ENCODE results near the gene PEX16. TPM values are rescaled to one million over a fixed set of nuclear protein-coding genes. Genes with fewer than 3 reads are reported as not detected.

The PEX16 gene
- total and polyA plus RNA-seq, 2 of the 13 experiments (the other 11 are each of a cell fraction or from before 2014, with no cell fraction given), result 12.5 to 21.8 TPM

- no peak overlapping the region for H3K27ac ChIP-seq (ENCODE audit: extremely low read length, insufficient read depth, low read length)
- no peak overlapping the region for H3K9ac ChIP-seq (ENCODE audit: insufficient read depth, low read depth, low read length)
- H2AFZ ChIP-seq (ENCODE audit: low read length), result no peak overlapping the region
- ChIA-PET CTCF (ENCODE audit: low intra/inter-chr PET ratio, low total read pairs) (no interaction called here), POLR2A (no interaction called here)
- H3K36me3 ChIP-seq (replicated peaks in 1 of 2; ENCODE audit: control insufficient read depth in 1 of 2, insufficient read depth in 2 of 2, low read length in 2 of 2), result no peaks in the 10 kb centered on the region; a peak in 1 of 5 replicates
- 94% methylated on average over 6 of the region's 6 CpGs for whole genome bisulfite sequencing (ENCODE audit: low lambda C conversion rate)
- peaks cover 34% of the 10 kb centered on the region for H3K4me1 ChIP-seq (ENCODE audit: insufficient read depth, low read length)
- intact Hi-C loops (cut with micrococcal nuclease; ENCODE audit: unreplicated experiment) (loop anchor here (5.0 kb wide), 1 partner anchor 78 kb away; the partner anchor contains the start of gene CRY2), in situ Hi-C loops (cut with HindIII; ENCODE audit: extremely low pct_ligation_motif_present, low pct_unique_long_range_greater_than_20kb) (no loop called here)
- H3K4me2 ChIP-seq (ENCODE audit: low read depth, low read length), result no peak overlapping the region
- no peaks in the 10 kb centered on the region for H3K79me2 ChIP-seq (ENCODE audit: insufficient read depth, low read length)
- H3K4me3 ChIP-seq (replicated peaks in 1 of 3; ENCODE audit: insufficient read depth in 1 of 3, low read depth in 2 of 3, low read length in 3 of 3), result no peak overlapping the region
- no peak for FAIRE-seq
- H4K20me1 ChIP-seq (ENCODE audit: insufficient read depth, low read length), result no peaks in the 10 kb centered on the region
- H3K27me3 ChIP-seq (ENCODE audit: control insufficient read depth in 1 of 2, insufficient read depth in 2 of 2, low read length in 2 of 2), result 0 out of 5 replicates have a peak, but pooled peaks cover 0 to 1% of the 10 kb centered on the region in 2 experiments
- no peaks in the 10 kb centered on the region for H3K9me3 ChIP-seq (ENCODE audit: low read length)
- no peak for ATAC-seq
- DNase-seq (ENCODE audit: low spot score), result no peak
- TF ChIP-seq PAX8 (CRISPR knock-in tag; IDR thresholded peaks at IDR 0.05; ENCODE audit: borderline replicate concordance) (no peak), REST (IDR thresholded peaks at IDR 0.05; ENCODE audit: borderline replicate concordance in 1 of 2, low read depth in 1 of 2, low read length in 2 of 2) (peak in 1 of 2 experiments; percentile 50; a peak in 2 of 4 replicates), HMGXB4 (CRISPR knock-in tag; IDR thresholded peaks at IDR 0.05; ENCODE audit: borderline replicate concordance in 1 of 2, low read depth in 1 of 2) (no peak), ZNF629 (CRISPR knock-in tag; conservative IDR thresholded peaks at IDR 0.05) (peak; percentile 70)
- no TSS peak for BruUV-seq (replicated peaks)
These were observed 7.2 kb upstream of the PEX16 start for GRCh38 chr11:45924927-45925326.
